Thyroid gland (tissue), 4 donors: ENCODE measurements around the gene PTPRE.

Experiments used
- CTCF ChIP-seq, 6 experiments: fragments of 200-600 bp in 3 of 6; fragments of 450-650 bp in 3 of 6; sonication (generic) in 3 of 6; IDR thresholded peaks; one replicate each; pipeline ENCODE4 v1.5.1; 2016 to 2019; ENCODE audit warnings: antibody characterized with exemption in 6 of 6, mild to moderate bottlenecking in 2 of 6, inconsistent platforms in 1 of 6, moderate library complexity in 1 of 6
- POLR2A ChIP-seq, 2 donors: fragments of 450-650 bp; IDR thresholded peaks; one replicate each; pipeline ENCODE4 v1.6.1; 2017; ENCODE audit warnings: antibody characterized with exemption in 2 of 2, mild to moderate bottlenecking in 2 of 2, moderate library complexity in 1 of 2

- no peak for TF ChIP-seq CTCF (IDR thresholded peaks at IDR 0.05)
- TF ChIP-seq POLR2A (IDR thresholded peaks at IDR 0.05): no peak
Measured at GRCh38 chr10:128062881-128063563, 156.1 kb downstream of the PTPRE start.
